MCF 10A (cell line): ENCODE results near the gene TMPRSS9. TPM values are rescaled to one million over a fixed set of nuclear protein-coding genes. Genes with fewer than 3 reads are reported as not detected.

Experiments
- BruUV-seq: library from RNA; stranded (reverse); fragments of 400-500 nt; replicated peaks from 2 replicates; lab custom pipeline; 2021; lab: Mats Ljungman, UMichigan
- CTCF ChIA-PET: fragments of 300-600 bp; sonication (Branson Sonifier 250); formaldehyde crosslinking; extraction: SDS; loops from one replicate; lab custom pipeline; 2021; ENCODE audit warnings: antibody characterized with exemption, inconsistent platforms; lab: Yijun Ruan, JAX
- POLR2A ChIA-PET: fragments of 300-600, 350-650 bp; sonication (Branson Sonifier 250); formaldehyde crosslinking; extraction: SDS; loops from one replicate; lab custom pipeline; 2020; ENCODE audit warnings: antibody characterized with exemption, inconsistent platforms; lab: Yijun Ruan, JAX
- DNase-seq: peaks from one replicate; pipeline ENCODE4 v3.0.0-alpha.2; 2018; ENCODE audit not compliant: unreplicated experiment
- H3K27ac Mint-ChIP-seq: one replicate; pipeline ENCODE4 v1.8.0; 2022; ENCODE audit warnings: mild to moderate bottlenecking, low read depth, mixed read lengths; ENCODE audit not compliant: unreplicated experiment
- H3K27me3 Mint-ChIP-seq: one replicate; pipeline ENCODE4 v1.8.0; 2022; ENCODE audit warnings: mixed read lengths; ENCODE audit not compliant: insufficient read depth, unreplicated experiment
- H3K36me3 Mint-ChIP-seq: one replicate; pipeline ENCODE4 v1.8.0; 2022; ENCODE audit warnings: mild to moderate bottlenecking, moderate library complexity, mixed read lengths; ENCODE audit not compliant: insufficient read depth, unreplicated experiment
- H3K4me1 Mint-ChIP-seq: one replicate; pipeline ENCODE4 v1.8.0; 2022; ENCODE audit warnings: mixed read lengths; ENCODE audit not compliant: insufficient read depth, unreplicated experiment
- H3K4me3 Mint-ChIP-seq: one replicate; pipeline ENCODE4 v1.8.0; 2022; ENCODE audit warnings: mild to moderate bottlenecking, moderate library complexity, mixed read lengths; ENCODE audit not compliant: unreplicated experiment
- H3K9me3 Mint-ChIP-seq: one replicate; pipeline ENCODE4 v1.8.0; 2022; ENCODE audit warnings: mixed read lengths; ENCODE audit not compliant: unreplicated experiment
- intact Hi-C: fragments of 100-400 bp; cut with micrococcal nuclease; formaldehyde crosslinking; loops from 2 replicates; pipeline ENCODE4 v1.14.1; 2022
- total RNA-seq: library from RNA; stranded (reverse); gene quantifications from 2 replicates; pipeline ENCODE4 v1.2.3, GENCODE V29; 2022
- TF ChIP-seq, protein P1 (sequence below): fragments of 200-600 bp; IDR thresholded peaks from one replicate; pipeline ENCODE4 v1.8.0; 2022; ENCODE audit warnings: antibody characterized with exemption, mild to moderate bottlenecking; ENCODE audit not compliant: unreplicated experiment

Gene TMPRSS9
- total RNA-seq, 1 experiment from 2014 or later = not detected

DNA sequence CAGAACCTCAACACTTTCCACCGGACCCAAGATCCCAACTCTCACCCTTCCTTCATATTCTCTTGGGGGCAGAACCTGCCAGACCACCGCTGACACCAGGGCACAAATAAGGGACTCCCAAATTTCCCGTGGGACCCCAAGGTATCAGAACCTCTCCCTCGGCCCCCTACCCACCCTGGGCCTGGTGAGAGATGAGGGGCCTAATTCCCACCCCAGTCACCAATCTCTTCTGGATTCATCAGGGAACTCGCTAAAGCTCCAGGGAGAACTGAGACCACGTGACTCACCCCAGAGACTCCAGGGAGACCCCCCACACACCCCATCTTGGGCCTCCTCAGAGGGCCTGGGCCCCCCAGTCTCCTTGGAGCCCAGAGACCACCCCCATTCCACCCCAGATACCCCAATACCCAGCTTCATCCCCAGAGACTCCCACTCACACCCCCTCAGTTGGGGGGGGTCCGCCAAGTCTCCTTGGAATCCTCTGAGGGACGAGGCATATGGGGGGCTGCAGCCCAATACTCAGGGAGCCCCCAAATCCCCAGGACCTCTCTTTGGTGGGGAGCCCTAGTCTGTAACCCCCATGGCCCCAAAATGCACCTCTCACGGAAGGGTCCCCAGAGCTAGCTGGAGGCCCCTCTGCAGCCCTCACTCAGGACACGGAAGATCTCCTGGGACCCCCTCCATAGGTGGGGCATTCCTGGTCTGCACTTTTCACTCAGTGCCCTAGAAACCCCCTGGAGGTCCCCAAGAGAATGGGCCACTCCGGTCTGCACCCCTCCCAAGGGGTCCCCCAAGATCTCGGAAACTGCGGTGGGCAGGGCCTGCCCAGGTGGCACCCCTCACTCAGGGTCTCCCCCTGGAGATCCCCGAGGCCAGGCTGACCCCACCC, 95.1 kb downstream of the TMPRSS9 start:
- H3K27ac Mint-ChIP-seq = peak overlapping the region; percentile 85
- ChIA-PET POLR2A (interaction anchor here (0.5 to 4.1 kb wide), 5 partner anchors 21 to 164 kb away, joined by 3 to 43 read pairs (median 6); partner anchors contain the start of genes GADD45B, LSM7, SPPL2B and TIMM13), CTCF (interaction anchor here (0.5 to 0.6 kb wide), 4 partner anchors 157 to 1514 kb away, joined by 3 to 6 read pairs (median 3); no protein-coding TSS in a partner anchor)
- peak overlapping the region; percentile 77 for H3K4me3 Mint-ChIP-seq
- no peaks in the 10 kb centered on the region for H3K27me3 Mint-ChIP-seq
- intact Hi-C loops = no loop called here
- H3K4me1 Mint-ChIP-seq = peaks cover 18% of the 10 kb centered on the region
- H3K36me3 Mint-ChIP-seq = no peaks in the 10 kb centered on the region
- DNase-seq = no peak
- TF ChIP-seq, protein P1, sequence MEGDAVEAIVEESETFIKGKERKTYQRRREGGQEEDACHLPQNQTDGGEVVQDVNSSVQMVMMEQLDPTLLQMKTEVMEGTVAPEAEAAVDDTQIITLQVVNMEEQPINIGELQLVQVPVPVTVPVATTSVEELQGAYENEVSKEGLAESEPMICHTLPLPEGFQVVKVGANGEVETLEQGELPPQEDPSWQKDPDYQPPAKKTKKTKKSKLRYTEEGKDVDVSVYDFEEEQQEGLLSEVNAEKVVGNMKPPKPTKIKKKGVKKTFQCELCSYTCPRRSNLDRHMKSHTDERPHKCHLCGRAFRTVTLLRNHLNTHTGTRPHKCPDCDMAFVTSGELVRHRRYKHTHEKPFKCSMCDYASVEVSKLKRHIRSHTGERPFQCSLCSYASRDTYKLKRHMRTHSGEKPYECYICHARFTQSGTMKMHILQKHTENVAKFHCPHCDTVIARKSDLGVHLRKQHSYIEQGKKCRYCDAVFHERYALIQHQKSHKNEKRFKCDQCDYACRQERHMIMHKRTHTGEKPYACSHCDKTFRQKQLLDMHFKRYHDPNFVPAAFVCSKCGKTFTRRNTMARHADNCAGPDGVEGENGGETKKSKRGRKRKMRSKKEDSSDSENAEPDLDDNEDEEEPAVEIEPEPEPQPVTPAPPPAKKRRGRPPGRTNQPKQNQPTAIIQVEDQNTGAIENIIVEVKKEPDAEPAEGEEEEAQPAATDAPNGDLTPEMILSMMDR = no peak
- BruUV-seq = no TSS peak
- no peaks in the 10 kb centered on the region for H3K9me3 Mint-ChIP-seq

GRCh38 chr19:2455851-2456570, 95.9 kb downstream of the TMPRSS9 start:
- peak; percentile 30 for DNase-seq
- Mint-ChIP-seq H3K4me1 (peaks cover 18% of the 10 kb centered on the region), H3K4me3 (peak overlapping the region; percentile 77), H3K36me3 (no peaks in the 10 kb centered on the region), H3K27me3 (no peaks in the 10 kb centered on the region), H3K9me3 (no peaks in the 10 kb centered on the region), H3K27ac (peak overlapping the region; percentile 85)
- no TSS peak for BruUV-seq
- CTCF ChIA-PET = interaction anchor here (0.5 to 1.0 kb wide), 5 partner anchors 21 to 1513 kb away, joined by 3 to 6 read pairs (median 3); no protein-coding TSS in a partner anchor
- POLR2A ChIA-PET = interaction anchor here (0.5 to 4.1 kb wide), 9 partner anchors 20 to 217 kb away, joined by 3 to 43 read pairs (median 3); partner anchors contain the start of genes GADD45B, LSM7, SPPL2B and TIMM13
- TF ChIP-seq, protein P1 = no peak
- intact Hi-C loops = no loop called here

GRCh38 chr19:2457394-2458037, 97.5 kb downstream of the TMPRSS9 start:
- DNase-seq = no peak
- Mint-ChIP-seq H3K9me3 (no peaks in the 10 kb centered on the region), H3K4me1 (peaks cover 27% of the 10 kb centered on the region), H3K27me3 (no peaks in the 10 kb centered on the region), H3K36me3 (no peaks in the 10 kb centered on the region), H3K27ac (peak overlapping the region; percentile 85), H3K4me3 (peak overlapping the region; percentile 77)
- intact Hi-C loops = no loop called here
- ChIA-PET POLR2A (interaction anchor here (0.9 to 4.1 kb wide), 7 partner anchors 19 to 493 kb away, joined by 3 to 43 read pairs (median 3); partner anchors contain the start of genes GADD45B, LSM7, SPPL2B and TIMM13), CTCF (interaction anchor here (1.0 to 1.2 kb wide), 2 partner anchors 160 to 177 kb away, joined by 3 read pairs; no protein-coding TSS in a partner anchor)
- TF ChIP-seq, protein P1 = no peak
- BruUV-seq = no TSS peak
